RWPE2 (cell line): ENCODE results near the gene RALB.

ENCODE experiments used
- ATAC-seq: fragments of 200-7000 bp; cut with Tn5 transposase; 3 replicates; pipeline ENCODE4 v1.9.1; 2021; ENCODE audit warnings: low read depth
- DNase-seq: peaks from one replicate; pipeline ENCODE4 v3.0.0-alpha.2; 2020; ENCODE audit warnings: low spot score
- H3K27ac ChIP-seq: fragments of 450-650 bp; 2 replicates; pipeline ENCODE4 v1.5.1; 2017; ENCODE audit warnings: mild to moderate bottlenecking; ENCODE audit not compliant: poor library complexity, severe bottlenecking
- H3K27me3 ChIP-seq: fragments of 250-450 bp; sonication (Bioruptor Pico); 2 replicates; pipeline ENCODE4 v1.5.1; 2021; ENCODE audit warnings: mild to moderate bottlenecking, moderate library complexity; ENCODE audit not compliant: insufficient read depth, poor library complexity, severe bottlenecking
- H3K36me3 ChIP-seq: fragments of 250-450 bp; sonication (Bioruptor Pico); 2 replicates; pipeline ENCODE4 v1.5.1; 2020; ENCODE audit warnings: low read depth, mild to moderate bottlenecking, moderate library complexity
- H3K4me1 ChIP-seq: fragments of 250-450 bp; sonication (Bioruptor Pico); 2 replicates; pipeline ENCODE4 v1.5.1; 2021; ENCODE audit warnings: mild to moderate bottlenecking, moderate library complexity; ENCODE audit not compliant: insufficient read depth, poor library complexity, severe bottlenecking
- H3K4me3 ChIP-seq: fragments of 250-450 bp; sonication (Bioruptor Pico); 2 replicates; pipeline ENCODE4 v1.5.1; 2021; ENCODE audit warnings: mild to moderate bottlenecking, moderate library complexity; ENCODE audit not compliant: severe bottlenecking
- H3K9me3 ChIP-seq: fragments of 250-450 bp; sonication (Bioruptor Pico); 2 replicates; pipeline ENCODE4 v1.5.1; 2021; ENCODE audit warnings: mild to moderate bottlenecking, moderate library complexity; ENCODE audit not compliant: severe bottlenecking
- CTCF ChIP-seq: fragments of 450-650 bp; IDR thresholded peaks from one replicate; pipeline ENCODE4 v1.5.1; 2017; ENCODE audit warnings: mild to moderate bottlenecking, moderate library complexity; ENCODE audit not compliant: poor library complexity, severe bottlenecking

Gene RALB

GRCh38 chr2:120210270-120210693 is 42.4 kb upstream of the RALB start:
- Histone ChIP-seq H3K36me3 (no peaks in the 10 kb centered on the region), H3K27ac (no peak overlapping the region), H3K4me3 (no peak overlapping the region), H3K9me3 (no peaks in the 10 kb centered on the region), H3K27me3 (no peaks in the 10 kb centered on the region), H3K4me1 (no peaks in the 10 kb centered on the region)
- DNase-seq, result no peak
- no peak for TF ChIP-seq CTCF
- no peak for ATAC-seq

GRCh38 chr2:120218181-120218580 is 34.5 kb upstream of the RALB start:
- no peak for ATAC-seq
- Histone ChIP-seq H3K4me3 (no peak overlapping the region), H3K27me3 (no peaks in the 10 kb centered on the region), H3K36me3 (peaks cover 27% of the 10 kb centered on the region), H3K4me1 (peaks cover 16% of the 10 kb centered on the region), H3K27ac (no peak overlapping the region), H3K9me3 (no peaks in the 10 kb centered on the region)
- TF ChIP-seq CTCF, result no peak
- DNase-seq, result no peak

- Histone ChIP-seq H3K27me3 (no peaks in the 10 kb centered on the region), H3K4me1 (peaks cover 21% of the 10 kb centered on the region), H3K4me3 (no peak overlapping the region), H3K36me3 (peaks cover 27% of the 10 kb centered on the region), H3K27ac (no peak overlapping the region), H3K9me3 (no peaks in the 10 kb centered on the region)
- ATAC-seq (no peak), DNase-seq (no peak)
- TF ChIP-seq CTCF, result no peak
These were observed 33.4 kb upstream of the RALB start for GRCh38 chr2:120219291-120219690.

- H3K4me3 ChIP-seq, result no peak overlapping the region
- DNase-seq (no peak), ATAC-seq (no peak)
- no peaks in the 10 kb centered on the region for H3K27me3 ChIP-seq
- H3K27ac ChIP-seq, result no peak overlapping the region
- H3K36me3 ChIP-seq, result peaks cover 27% of the 10 kb centered on the region
- H3K4me1 ChIP-seq, result peaks cover 21% of the 10 kb centered on the region
- TF ChIP-seq CTCF, result no peak
- no peaks in the 10 kb centered on the region for H3K9me3 ChIP-seq
These were observed 32.9 kb upstream of the RALB start for GRCh38 chr2:120219766-120220165.

GRCh38 chr2:120220756-120221155 is 31.9 kb upstream of the RALB start:
- ATAC-seq (no peak), DNase-seq (no peak)
- H3K9me3 ChIP-seq, result no peaks in the 10 kb centered on the region
- peaks cover 27% of the 10 kb centered on the region for H3K36me3 ChIP-seq
- H3K4me1 ChIP-seq, result peaks cover 21% of the 10 kb centered on the region
- TF ChIP-seq CTCF, result no peak
- H3K27ac ChIP-seq, result no peak overlapping the region
- no peaks in the 10 kb centered on the region for H3K27me3 ChIP-seq
- no peak overlapping the region for H3K4me3 ChIP-seq
